AG04450 (cell line): ENCODE measurements around the gene RAB10. TPM values are rescaled to one million over a fixed set of nuclear protein-coding genes. Genes with fewer than 3 reads are reported as not detected.
"Not testable (repeated sequence)": the region's sequence is repeated elsewhere in the genome, so short reads cannot be mapped to it uniquely, and the experiment has no call there.

Source experiments
- CTCF ChIA-PET: fragments of 300-600, 350-600 bp; formaldehyde crosslinking; extraction: SDS; loops from one replicate; lab custom pipeline; 2022; ENCODE audit warnings: antibody characterized with exemption, inconsistent platforms; lab: Charles Lee
- POLR2A ChIA-PET: fragments of 350-600 bp; formaldehyde crosslinking; extraction: SDS; loops from one replicate; lab custom pipeline; 2021; ENCODE audit warnings: antibody characterized with exemption, inconsistent platforms; lab: Yijun Ruan, JAX
- DNase-seq: peaks from one replicate; pipeline ENCODE4 v3.0.0-alpha.2; 2011; ENCODE audit warnings: low read depth, low spot score
- H3K27ac ChIP-seq: one replicate; pipeline ENCODE4 v1.5.1; 2012; ENCODE audit warnings: low read depth, low read length, control low read depth
- H3K27me3 ChIP-seq: one replicate; pipeline ENCODE4 v1.6.0; 2012; ENCODE audit warnings: low read length; ENCODE audit not compliant: control insufficient read depth, insufficient read depth
- H3K4me3 ChIP-seq: 2 replicates; pipeline ENCODE4 v1.5.1; 2011; ENCODE audit warnings: mild to moderate bottlenecking, low read depth, low read length, control low read depth
- H3K9me3 ChIP-seq: 2 replicates; pipeline ENCODE4 v1.5.1; 2012; ENCODE audit warnings: low read length; ENCODE audit not compliant: control insufficient read depth, insufficient read depth
- CTCF ChIP-seq: IDR thresholded peaks from 2 replicates; pipeline ENCODE4 v1.5.1; 2011; ENCODE audit warnings: low read depth, low read length, control low read depth, inconsistent platforms
- polyA plus RNA-seq: library from polyadenylated mRNA; depleted of rRNA; stranded (reverse); fragments of >200 nt; gene quantifications from 2 replicates; pipeline ENCODE4 v1.2.3, GENCODE V29; 2011

Gene RAB10
- polyA plus RNA-seq, 1 experiment: 178 TPM

- no peak overlapping the region for H3K27ac ChIP-seq
- CTCF ChIA-PET: no interaction called here
Measured at GRCh38 chr2:25993049-25993448, 40.8 kb upstream of the RAB10 start.

GRCh38 chr2:25994509-25994908 is 39.4 kb upstream of the RAB10 start:
- Histone ChIP-seq H3K9me3 (no peaks in the 10 kb centered on the region), H3K27me3 (no peaks in the 10 kb centered on the region), H3K4me3 (no peak overlapping the region), H3K27ac (no peak overlapping the region)
- ChIA-PET CTCF (no interaction called here), POLR2A (no interaction called here)
- TF ChIP-seq CTCF: no peak
- no peak for DNase-seq

More at GRCh38 chr2:25993049-25993448, 40.8 kb upstream of the RAB10 start:
- H3K4me3 ChIP-seq: no peak overlapping the region
- no peaks in the 10 kb centered on the region for H3K27me3 ChIP-seq
- POLR2A ChIA-PET: no interaction called here
- H3K9me3 ChIP-seq: no peaks in the 10 kb centered on the region
- no peak for DNase-seq
- TF ChIP-seq CTCF: no peak

GRCh38 chr2:25996844-25997243 is 37.0 kb upstream of the RAB10 start:
- DNase-seq: no peak
- TF ChIP-seq CTCF: no peak
- Histone ChIP-seq H3K4me3 (no peak overlapping the region), H3K27me3 (no peaks in the 10 kb centered on the region), H3K9me3 (no peaks in the 10 kb centered on the region), H3K27ac (no peak overlapping the region)
- POLR2A ChIA-PET: no interaction called here
- CTCF ChIA-PET: no interaction called here

- H3K27me3 ChIP-seq, H3K4me3 ChIP-seq, H3K27ac ChIP-seq, DNase-seq, POLR2A ChIA-PET, H3K9me3 ChIP-seq: not testable (repeated sequence)
- CTCF ChIA-PET: interaction anchor here (0.7 to 1.5 kb wide), 2 partner anchors 48 to 146 kb away, joined by 3 to 4 read pairs; no protein-coding TSS in a partner anchor
Measured at GRCh38 chr2:25998816-25999383, 35.0 kb upstream of the RAB10 start.

GRCh38 chr2:25999406-25999805 is 34.5 kb upstream of the RAB10 start:
- DNase-seq, POLR2A ChIA-PET, H3K27ac ChIP-seq, H3K9me3 ChIP-seq, H3K4me3 ChIP-seq, H3K27me3 ChIP-seq: not testable (repeated sequence)
- CTCF ChIA-PET: interaction anchor here (0.7 to 2.2 kb wide), 4 partner anchors 8 to 146 kb away, joined by 3 to 7 read pairs (median 5); no protein-coding TSS in a partner anchor

GRCh38 chr2:26000561-26001082 is 33.3 kb upstream of the RAB10 start:
- no peak overlapping the region for H3K4me3 ChIP-seq
- no peak overlapping the region for H3K27ac ChIP-seq
- DNase-seq: no peak
- CTCF ChIA-PET: interaction anchor here (0.8 to 2.2 kb wide), 5 partner anchors 9 to 145 kb away, joined by 3 to 7 read pairs (median 6); no protein-coding TSS in a partner anchor
- POLR2A ChIA-PET: no interaction called here
- no peaks in the 10 kb centered on the region for H3K9me3 ChIP-seq
- no peaks in the 10 kb centered on the region for H3K27me3 ChIP-seq
- TF ChIP-seq CTCF: no peak
